GM10266 (cell line): ENCODE data around the gene IKZF5.

ENCODE experiments used
- DNase-seq: peaks from one replicate; pipeline ENCODE4 v3.0.0; 2012; ENCODE audit errors: extremely low spot score
- TF ChIP-seq, protein P1 (sequence below): IDR thresholded peaks from 2 replicates; pipeline ENCODE4 v1.5.1; 2012; ENCODE audit warnings: mild to moderate bottlenecking, low read depth; ENCODE audit not compliant: control insufficient read depth, insufficient read depth; ENCODE audit errors: missing control alignments

The IKZF5 gene

DNA sequence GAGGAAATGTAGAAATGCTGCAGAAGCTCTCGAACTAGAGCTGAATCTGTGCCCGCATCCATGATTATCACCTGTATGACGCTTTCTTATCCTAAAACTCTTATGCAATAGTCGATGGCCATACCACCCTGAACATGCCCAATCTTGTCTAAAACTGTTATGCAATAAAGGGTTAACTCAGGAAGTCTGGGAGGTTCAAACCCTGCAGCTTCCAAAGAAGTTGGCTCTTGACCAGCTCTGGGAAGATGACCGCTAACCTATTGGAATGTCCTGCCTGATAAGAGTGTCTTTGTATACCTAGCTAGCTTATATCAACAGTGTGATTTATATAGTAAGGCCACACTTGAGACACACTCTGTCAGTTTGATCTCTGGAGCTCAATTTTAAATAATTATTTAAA, 51.1 kb downstream of the IKZF5 start:
- TF ChIP-seq, protein P1, sequence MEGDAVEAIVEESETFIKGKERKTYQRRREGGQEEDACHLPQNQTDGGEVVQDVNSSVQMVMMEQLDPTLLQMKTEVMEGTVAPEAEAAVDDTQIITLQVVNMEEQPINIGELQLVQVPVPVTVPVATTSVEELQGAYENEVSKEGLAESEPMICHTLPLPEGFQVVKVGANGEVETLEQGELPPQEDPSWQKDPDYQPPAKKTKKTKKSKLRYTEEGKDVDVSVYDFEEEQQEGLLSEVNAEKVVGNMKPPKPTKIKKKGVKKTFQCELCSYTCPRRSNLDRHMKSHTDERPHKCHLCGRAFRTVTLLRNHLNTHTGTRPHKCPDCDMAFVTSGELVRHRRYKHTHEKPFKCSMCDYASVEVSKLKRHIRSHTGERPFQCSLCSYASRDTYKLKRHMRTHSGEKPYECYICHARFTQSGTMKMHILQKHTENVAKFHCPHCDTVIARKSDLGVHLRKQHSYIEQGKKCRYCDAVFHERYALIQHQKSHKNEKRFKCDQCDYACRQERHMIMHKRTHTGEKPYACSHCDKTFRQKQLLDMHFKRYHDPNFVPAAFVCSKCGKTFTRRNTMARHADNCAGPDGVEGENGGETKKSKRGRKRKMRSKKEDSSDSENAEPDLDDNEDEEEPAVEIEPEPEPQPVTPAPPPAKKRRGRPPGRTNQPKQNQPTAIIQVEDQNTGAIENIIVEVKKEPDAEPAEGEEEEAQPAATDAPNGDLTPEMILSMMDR, result no peak
- DNase-seq, result no peak

DNA sequence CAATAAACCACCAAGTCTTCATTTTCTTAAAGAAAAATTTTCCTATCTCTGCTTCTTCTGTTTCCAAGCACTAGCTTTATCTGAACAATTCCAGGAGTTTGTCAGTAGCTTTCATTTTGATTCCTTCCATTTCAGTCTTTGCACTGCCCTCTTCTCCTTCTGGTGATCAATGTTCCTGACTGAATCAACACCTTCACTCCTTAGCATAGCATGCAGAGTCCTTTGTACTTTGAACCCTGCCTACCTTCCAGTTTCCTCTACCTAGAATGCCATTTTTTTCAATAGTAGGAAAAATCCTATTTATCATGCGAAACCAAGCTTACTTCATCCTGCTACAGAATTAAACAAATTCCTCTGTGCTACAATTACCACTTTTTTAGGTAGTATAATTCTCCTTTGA, 52.7 kb downstream of the IKZF5 start:
- DNase-seq, result no peak
- TF ChIP-seq, protein P1, result no peak

DNA sequence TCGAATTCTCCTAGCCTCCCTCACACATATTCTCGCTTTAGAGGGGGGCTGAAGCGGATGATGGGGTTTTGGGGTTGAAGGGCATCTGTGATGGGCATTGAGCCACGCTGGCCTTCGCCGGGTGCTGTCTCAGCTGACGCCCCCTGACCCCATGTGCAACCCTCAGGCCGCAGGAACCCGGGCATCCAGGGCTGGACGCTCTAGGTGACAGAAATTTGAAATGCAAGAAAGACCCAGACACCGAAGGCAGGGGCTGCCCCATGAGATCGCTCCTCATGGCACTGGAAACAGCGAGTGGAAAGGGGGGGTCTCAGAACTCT, 53.9 kb downstream of the IKZF5 start:
- DNase-seq, result no peak
- TF ChIP-seq, protein P1, result no peak

DNA sequence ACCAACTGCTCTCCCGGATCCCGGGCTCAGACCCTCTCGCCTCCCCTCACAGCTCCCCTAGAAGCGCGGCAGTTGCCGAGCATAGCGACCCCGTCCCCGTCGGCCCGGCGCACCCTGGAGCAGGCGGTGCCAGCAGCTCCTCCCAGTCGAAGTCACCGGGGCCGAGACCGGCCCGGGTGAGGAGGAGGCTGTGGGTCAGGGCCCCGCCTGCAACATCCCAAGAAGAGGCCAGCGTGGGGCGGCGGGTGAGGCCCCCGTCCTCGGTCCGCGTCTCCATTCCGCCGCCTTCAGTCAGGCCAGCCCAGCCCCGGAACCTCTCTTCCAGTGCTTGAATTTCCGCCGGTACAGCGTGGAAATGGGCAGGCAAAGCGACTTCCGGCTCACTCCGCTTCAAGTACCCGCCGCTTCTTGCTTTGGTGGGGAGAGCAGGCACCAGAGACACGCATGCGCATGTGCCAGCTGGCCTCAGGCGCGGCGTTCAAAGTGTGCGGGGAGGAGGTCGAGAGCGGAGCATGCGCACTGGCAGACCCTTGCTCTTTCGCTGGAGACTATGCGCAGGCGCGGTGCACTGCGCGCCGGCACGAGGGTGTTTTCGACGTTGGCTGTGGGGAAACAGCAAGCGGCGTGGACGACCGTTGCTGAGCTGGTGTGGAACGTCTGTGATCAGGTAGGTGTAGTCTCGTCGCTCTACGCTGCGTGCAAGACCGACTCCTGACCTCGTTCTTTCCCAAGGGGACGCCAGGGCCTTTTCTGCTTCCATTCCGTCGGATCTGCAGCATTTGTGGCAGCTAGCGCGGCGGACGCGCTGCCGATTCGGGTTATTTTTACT, 54.5 kb downstream of the IKZF5 start, which contains the start of gene C10orf88:
C10orf88 (minus strand) TSS at position 326 of the 829 bp plus-strand sequence; CDS start at position 277, 49 bp downstream.
- peak; percentile 92 for DNase-seq
- TF ChIP-seq, protein P1, result no peak

DNA sequence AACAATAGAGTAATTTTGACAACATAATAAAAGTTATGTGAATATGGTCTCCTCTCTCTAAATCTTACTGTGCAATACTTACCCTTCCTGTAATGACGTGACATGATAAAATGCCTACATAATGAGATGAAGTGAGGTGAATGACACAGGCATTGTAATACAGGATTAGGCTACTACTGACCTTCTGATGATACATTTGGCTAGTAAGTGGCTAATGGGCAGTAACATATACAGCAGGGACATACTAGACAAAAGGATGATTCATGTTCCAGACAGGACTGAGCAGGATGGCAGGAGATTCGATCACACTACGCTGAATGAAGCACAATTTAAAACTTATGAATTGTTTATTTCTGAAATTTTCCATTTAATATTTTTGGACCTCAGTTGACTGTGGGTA, 59.3 kb downstream of the IKZF5 start:
- no peak for DNase-seq
- TF ChIP-seq, protein P1, result no peak
